BLaER1 treated with 17β-estradiol and CSF1 and Interleukin-3, amounts not matched to agents 10 nM and 100 nM (cell line): ENCODE measurements around the gene HOXD8.

Experiments used
- H3K27ac ChIP-seq, 11 experiments: shearing (Covaris generic); formaldehyde crosslinking; 2 replicates each; pipeline ENCODE4 v1.8.1; 2022
- H3K27me3 ChIP-seq, 11 experiments: shearing (Covaris generic); formaldehyde crosslinking; 2 replicates each; pipeline ENCODE4 v1.8.1; 2022
- H3K36me3 ChIP-seq, 11 experiments: shearing (Covaris generic); formaldehyde crosslinking; 2 replicates each; pipeline ENCODE4 v1.8.1; 2022
- H3K4me1 ChIP-seq, 10 experiments: shearing (Covaris generic); formaldehyde crosslinking; 2 replicates each; pipeline ENCODE4 v1.8.1; 2022
- H3K4me2 ChIP-seq, 11 experiments: shearing (Covaris generic); formaldehyde crosslinking; 2 replicates each; pipeline ENCODE4 v1.8.1; 2022
- H3K4me3 ChIP-seq, 10 experiments: shearing (Covaris generic); formaldehyde crosslinking; 2 replicates each; pipeline ENCODE4 v1.8.1; 2022
- H3K9ac ChIP-seq, 11 experiments: shearing (Covaris generic); formaldehyde crosslinking; 2 replicates each; pipeline ENCODE4 v1.8.1; 2022
- H3K9me3 ChIP-seq, 11 experiments: shearing (Covaris generic); formaldehyde crosslinking; replicated peaks in 1 of 11; 2 replicates each; pipeline ENCODE4 v1.8.1; 2022
- H4K20me1 ChIP-seq, 11 experiments: shearing (Covaris generic); formaldehyde crosslinking; 2 replicates each; pipeline ENCODE4 v1.8.1; 2022
- Cebpa-rat ChIP-seq, 11 experiments: shearing (Covaris generic); IDR thresholded peaks; 2 replicates each; pipeline ENCODE4 v1.8.1; 2022

Gene HOXD8

DNA sequence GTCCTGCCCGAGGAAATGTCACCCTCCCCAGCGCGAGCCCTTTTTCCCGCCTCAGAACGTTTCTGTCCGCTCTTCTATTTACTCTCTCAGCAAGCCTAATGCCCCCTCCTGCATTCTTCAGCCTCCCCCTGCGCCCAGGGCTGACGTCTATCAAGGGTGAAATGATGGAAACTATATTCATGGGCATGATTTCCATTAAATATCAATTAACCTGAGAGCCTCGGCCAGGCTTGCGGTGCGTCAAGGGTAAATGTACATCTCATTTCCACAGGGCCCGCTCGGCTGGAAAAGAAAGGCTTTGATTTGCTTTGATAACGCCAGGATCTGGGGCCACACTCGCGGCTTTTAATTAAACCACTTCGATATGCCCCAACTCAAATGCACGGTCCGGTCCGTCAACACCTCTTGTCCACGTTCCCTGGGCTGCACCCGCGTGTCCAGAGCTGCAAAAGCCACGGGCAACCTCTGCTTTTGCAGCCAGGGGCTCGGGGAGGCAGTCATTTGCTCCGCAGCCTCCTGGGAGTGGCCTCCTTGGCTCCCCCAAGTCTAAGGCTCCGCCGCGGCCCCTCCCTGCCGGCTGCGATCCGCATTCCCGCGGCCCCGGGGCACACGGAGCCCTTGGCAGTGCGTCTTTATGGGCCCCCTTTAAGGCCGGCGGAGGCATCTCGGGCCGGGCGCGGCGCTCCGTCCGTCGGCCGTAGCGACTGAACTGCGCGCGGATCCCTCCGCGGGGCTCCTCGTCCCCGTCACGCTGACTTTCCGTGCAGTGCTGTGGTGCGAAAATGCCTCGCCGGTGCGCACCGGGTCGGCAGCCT, at the start of gene HOXD8:
HOXD8 (plus strand) TSS at position 724 of the 815 bp plus-strand sequence. CDS start 662 bp downstream, outside the sequence.
- H3K9me3 ChIP-seq = peaks cover 10 to 23% (median 18%) of the 10 kb centered on the region in 11 experiments
- H3K4me1 ChIP-seq = peaks cover 10 to 22% (median 15%) of the 10 kb centered on the region in 10 experiments; a peak in 13 of 20 replicates
- peak within 1 kb of the TSS; percentile 31 to 96 (median 66) for H3K4me2 ChIP-seq
- peak within 1 kb of the TSS in 8 of 10 experiments; percentile 0 to 46 (median 36); a peak in 12 of 20 replicates for H3K4me3 ChIP-seq
- H3K36me3 ChIP-seq = no peaks in the 10 kb centered on the region
- no peak within 1 kb of the TSS for H3K27ac ChIP-seq
- H4K20me1 ChIP-seq = peaks cover 0 to 66% (median 44%) of the 10 kb centered on the region in 11 experiments; a peak in 16 of 22 replicates
- H3K27me3 ChIP-seq = peaks cover 100% of the 10 kb centered on the region in 11 experiments
- no peak within 1 kb of the TSS for H3K9ac ChIP-seq
- no peak for TF ChIP-seq Cebpa-rat (IDR thresholded peaks at IDR 0.05)

DNA sequence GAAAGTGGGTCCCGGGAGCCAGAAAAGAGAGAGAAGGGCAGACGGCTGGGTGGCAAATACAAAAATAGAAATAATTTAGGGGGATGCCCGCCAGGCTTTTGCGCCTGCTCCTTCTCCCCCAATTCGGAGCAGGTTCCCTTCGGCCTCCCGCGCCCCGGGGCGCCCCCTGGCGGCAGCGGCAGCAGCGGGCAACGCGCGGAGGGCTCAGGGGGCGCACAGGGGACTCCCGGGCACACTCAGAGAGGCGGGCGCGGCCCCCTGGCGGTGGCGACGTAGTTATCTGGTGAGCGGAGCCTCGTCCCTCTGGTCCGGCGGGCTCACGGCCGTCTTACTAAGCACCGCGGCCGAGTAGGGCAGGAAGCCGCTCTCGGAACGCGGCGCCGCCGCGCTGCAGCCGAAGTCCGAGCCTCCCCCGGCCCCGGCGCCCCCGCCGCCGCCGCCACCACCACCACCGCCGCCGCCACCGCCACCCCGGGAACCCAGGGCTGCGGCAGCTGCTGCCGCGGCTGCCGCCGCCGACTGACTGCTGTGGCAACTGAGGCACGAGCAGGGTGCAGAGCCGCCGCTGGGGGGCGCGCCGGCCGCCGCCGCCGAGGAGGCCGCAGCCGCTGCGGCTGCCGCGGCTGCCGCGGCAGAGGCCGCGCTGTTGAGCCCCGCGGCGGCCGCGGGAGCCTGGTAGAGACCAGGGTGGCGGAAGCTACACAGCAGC, 49.5 kb upstream of the HOXD8 start:
- H3K27ac ChIP-seq = no peak overlapping the region
- H3K4me3 ChIP-seq = peak overlapping the region in 9 of 10 experiments; percentile 18 to 46 (median 26); a peak in 9 of 20 replicates
- H3K9me3 ChIP-seq = peaks cover 57 to 78% (median 64%) of the 10 kb centered on the region in 11 experiments
- H4K20me1 ChIP-seq = peaks cover 0 to 54% (median 25%) of the 10 kb centered on the region in 11 experiments; a peak in 16 of 22 replicates
- H3K4me1 ChIP-seq = peaks cover 0 to 9% (median 3%) of the 10 kb centered on the region in 10 experiments; a peak in 8 of 20 replicates
- peaks cover 0 to 4% (median 0%) of the 10 kb centered on the region in 11 experiments; a peak in 1 of 22 replicates for H3K36me3 ChIP-seq
- TF ChIP-seq Cebpa-rat (IDR thresholded peaks at IDR 0.05) = no peak
- H3K4me2 ChIP-seq = peak overlapping the region in 10 of 11 experiments; percentile 10 to 87 (median 46); a peak in 17 of 22 replicates
- H3K27me3 ChIP-seq = peaks cover 99 to 100% (median 100%) of the 10 kb centered on the region in 11 experiments
- H3K9ac ChIP-seq = no peak overlapping the region

GRCh38 chr2:176080540-176081375, 48.7 kb upstream of the HOXD8 start:
- Histone ChIP-seq H3K4me2 (no peak overlapping the region), H3K27ac (no peak overlapping the region), H3K4me3 (peak overlapping the region in 7 of 10 experiments; percentile 2 to 40 (median 21); a peak in 7 of 20 replicates), H3K27me3 (peaks cover 99 to 100% (median 100%) of the 10 kb centered on the region in 11 experiments), H3K9me3 (peaks cover 60 to 79% (median 71%) of the 10 kb centered on the region in 11 experiments), H3K9ac (no peak overlapping the region), H3K4me1 (peaks cover 0 to 9% (median 3%) of the 10 kb centered on the region in 10 experiments; a peak in 8 of 20 replicates), H4K20me1 (peaks cover 0 to 53% (median 27%) of the 10 kb centered on the region in 11 experiments; a peak in 17 of 22 replicates), H3K36me3 (peaks cover 0 to 4% (median 0%) of the 10 kb centered on the region in 11 experiments; a peak in 1 of 22 replicates)
- TF ChIP-seq Cebpa-rat (IDR thresholded peaks at IDR 0.05) = no peak

DNA sequence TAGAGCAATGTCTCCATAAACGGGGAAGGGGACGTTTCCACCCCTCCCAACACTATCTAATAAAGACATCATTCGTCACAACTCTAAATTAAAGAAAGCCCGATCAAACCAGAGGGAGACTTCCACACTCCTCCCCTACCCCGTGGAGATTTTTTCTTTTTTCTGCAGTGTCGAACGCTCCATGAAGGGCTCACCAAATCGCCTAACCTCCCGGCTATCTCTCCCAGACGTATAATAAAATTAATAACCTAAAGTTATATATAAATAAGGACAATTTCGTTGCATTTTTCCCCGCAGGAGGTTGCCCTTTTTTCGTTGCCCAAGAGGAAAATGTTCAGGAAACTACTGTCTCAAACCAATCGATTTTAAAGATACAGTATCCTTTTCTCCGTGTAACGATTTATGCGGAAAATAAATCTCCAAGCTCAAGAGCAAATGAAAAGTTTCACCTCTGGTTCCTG, 48.1 kb upstream of the HOXD8 start:
- Histone ChIP-seq H3K9me3 (peaks cover 56 to 80% (median 71%) of the 10 kb centered on the region in 11 experiments), H3K4me3 (peak overlapping the region in 7 of 10 experiments; percentile 13 to 43 (median 29); a peak in 5 of 20 replicates), H4K20me1 (peaks cover 0 to 53% (median 34%) of the 10 kb centered on the region in 11 experiments; a peak in 16 of 22 replicates), H3K36me3 (peaks cover 0 to 4% (median 0%) of the 10 kb centered on the region in 11 experiments; a peak in 1 of 22 replicates), H3K4me2 (no peak overlapping the region), H3K27me3 (peaks cover 99 to 100% (median 100%) of the 10 kb centered on the region in 11 experiments), H3K9ac (no peak overlapping the region), H3K27ac (no peak overlapping the region), H3K4me1 (peaks cover 0 to 15% (median 3%) of the 10 kb centered on the region in 10 experiments; a peak in 8 of 20 replicates)
- no peak for TF ChIP-seq Cebpa-rat (IDR thresholded peaks at IDR 0.05)

GRCh38 chr2:176081837-176082524, 47.5 kb upstream of the HOXD8 start:
- no peak overlapping the region for H3K27ac ChIP-seq
- peaks cover 0 to 4% (median 0%) of the 10 kb centered on the region in 11 experiments; a peak in 1 of 22 replicates for H3K36me3 ChIP-seq
- H3K9me3 ChIP-seq = peaks cover 54 to 78% (median 71%) of the 10 kb centered on the region in 11 experiments
- H3K4me2 ChIP-seq = no peak overlapping the region
- no peak for TF ChIP-seq Cebpa-rat (IDR thresholded peaks at IDR 0.05)
- H3K27me3 ChIP-seq = peaks cover 99 to 100% (median 100%) of the 10 kb centered on the region in 11 experiments
- no peak overlapping the region for H3K9ac ChIP-seq
- H3K4me3 ChIP-seq = peak overlapping the region in 8 of 10 experiments; percentile 13 to 43 (median 31); a peak in 8 of 20 replicates
- peaks cover 0 to 15% (median 3%) of the 10 kb centered on the region in 10 experiments; a peak in 8 of 20 replicates for H3K4me1 ChIP-seq
- H4K20me1 ChIP-seq = peaks cover 0 to 51% (median 35%) of the 10 kb centered on the region in 11 experiments; a peak in 16 of 22 replicates

DNA sequence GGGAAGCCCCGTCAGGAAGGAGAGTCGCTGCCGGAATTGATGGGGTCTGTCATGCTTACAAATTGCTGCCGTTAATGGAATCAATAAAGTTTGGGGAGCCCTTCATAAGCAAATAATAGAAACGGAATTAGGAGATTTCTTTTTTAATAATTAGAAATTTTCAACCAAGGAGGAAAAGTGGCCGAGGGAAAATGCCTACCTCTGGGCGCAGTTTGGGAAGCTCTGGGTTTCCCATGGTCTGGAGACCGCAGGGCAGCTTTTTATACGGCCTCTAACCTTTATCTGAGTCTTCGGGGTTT, 47.0 kb upstream of the HOXD8 start:
- Histone ChIP-seq H3K4me1 (peaks cover 0 to 15% (median 3%) of the 10 kb centered on the region in 10 experiments; a peak in 8 of 20 replicates), H3K4me3 (peak overlapping the region in 7 of 10 experiments; percentile 23 to 43 (median 33); a peak in 10 of 20 replicates), H3K9me3 (peaks cover 54 to 78% (median 71%) of the 10 kb centered on the region in 11 experiments), H3K9ac (no peak overlapping the region), H3K27ac (no peak overlapping the region), H3K4me2 (no peak overlapping the region), H4K20me1 (peaks cover 0 to 54% (median 40%) of the 10 kb centered on the region in 11 experiments; a peak in 15 of 22 replicates), H3K27me3 (peaks cover 99 to 100% (median 100%) of the 10 kb centered on the region in 11 experiments), H3K36me3 (peaks cover 0 to 4% (median 0%) of the 10 kb centered on the region in 11 experiments; a peak in 1 of 22 replicates)
- no peak for TF ChIP-seq Cebpa-rat (IDR thresholded peaks at IDR 0.05)
